Skeletal muscle satellite cell (primary cell): Measurements from ENCODE around the gene YPEL1.
A peak's percentile ranks its signal among the peaks of the same experiment; 100 is the strongest.

Source experiments
- H3K27me3 ChIP-seq: 2 replicates; pipeline ENCODE4 v1.7.0; 2013; ENCODE audit warnings: low read length; ENCODE audit not compliant: control insufficient read depth, insufficient read depth
- H3K36me3 ChIP-seq: 2 replicates; pipeline ENCODE4 v1.7.0; 2013; ENCODE audit warnings: mild to moderate bottlenecking, control low read depth, low read length; ENCODE audit not compliant: insufficient read depth
- H3K4me1 ChIP-seq: 2 replicates; pipeline ENCODE4 v1.7.0; 2013; ENCODE audit warnings: low read length; ENCODE audit not compliant: control insufficient read depth, insufficient read depth
- H3K4me2 ChIP-seq: 2 replicates; pipeline ENCODE4 v1.7.0; 2013; ENCODE audit warnings: mild to moderate bottlenecking, low read length
- H3K4me3 ChIP-seq: 2 replicates; pipeline ENCODE4 v1.7.0; 2013; ENCODE audit warnings: low read length
- H3K9ac ChIP-seq: 2 replicates; pipeline ENCODE4 v1.7.0; 2013; ENCODE audit warnings: mild to moderate bottlenecking, low read depth, low read length, moderate library complexity
- H3K9me3 ChIP-seq: replicated peaks from 2 replicates; pipeline ENCODE4 v1.7.0; 2013; ENCODE audit warnings: mild to moderate bottlenecking, control low read depth, low read length

The YPEL1 gene

DNA sequence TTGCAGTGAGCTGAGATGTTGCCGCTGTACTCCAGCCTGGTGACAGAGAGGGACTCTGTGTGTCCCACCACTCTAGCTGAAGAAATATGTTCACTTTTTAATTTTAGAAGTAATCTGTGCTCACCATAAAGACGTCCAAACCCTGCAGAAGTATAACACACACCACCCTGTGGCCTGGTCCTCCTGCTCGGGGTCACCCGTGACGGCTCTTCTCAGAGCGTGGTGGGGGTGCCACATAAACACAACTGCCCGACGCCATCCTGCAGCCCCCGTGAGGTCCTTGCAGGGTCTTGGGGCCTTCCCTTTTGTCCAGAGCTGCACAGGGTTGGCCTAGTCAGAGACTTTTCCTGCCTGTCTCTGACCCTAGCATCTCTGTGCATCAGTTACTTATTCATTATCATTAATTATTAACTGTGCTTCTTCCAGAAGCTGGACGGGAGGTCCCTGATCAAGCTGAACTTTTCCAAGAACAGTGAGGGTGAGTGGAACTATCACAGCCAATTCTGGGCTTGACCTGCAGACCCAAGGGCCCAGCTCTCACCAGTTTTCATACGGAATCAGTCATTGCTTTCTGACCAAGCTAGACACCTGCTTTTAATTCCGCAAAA lies 60.9 kb downstream of the YPEL1 start:
- Histone ChIP-seq H3K4me2 (no peak overlapping the region), H3K36me3 (peaks cover 46% of the 10 kb centered on the region), H3K4me3 (no peak overlapping the region), H3K9me3 (no peaks in the 10 kb centered on the region), H3K4me1 (no peaks in the 10 kb centered on the region), H3K9ac (no peak overlapping the region), H3K27me3 (no peaks in the 10 kb centered on the region)

DNA sequence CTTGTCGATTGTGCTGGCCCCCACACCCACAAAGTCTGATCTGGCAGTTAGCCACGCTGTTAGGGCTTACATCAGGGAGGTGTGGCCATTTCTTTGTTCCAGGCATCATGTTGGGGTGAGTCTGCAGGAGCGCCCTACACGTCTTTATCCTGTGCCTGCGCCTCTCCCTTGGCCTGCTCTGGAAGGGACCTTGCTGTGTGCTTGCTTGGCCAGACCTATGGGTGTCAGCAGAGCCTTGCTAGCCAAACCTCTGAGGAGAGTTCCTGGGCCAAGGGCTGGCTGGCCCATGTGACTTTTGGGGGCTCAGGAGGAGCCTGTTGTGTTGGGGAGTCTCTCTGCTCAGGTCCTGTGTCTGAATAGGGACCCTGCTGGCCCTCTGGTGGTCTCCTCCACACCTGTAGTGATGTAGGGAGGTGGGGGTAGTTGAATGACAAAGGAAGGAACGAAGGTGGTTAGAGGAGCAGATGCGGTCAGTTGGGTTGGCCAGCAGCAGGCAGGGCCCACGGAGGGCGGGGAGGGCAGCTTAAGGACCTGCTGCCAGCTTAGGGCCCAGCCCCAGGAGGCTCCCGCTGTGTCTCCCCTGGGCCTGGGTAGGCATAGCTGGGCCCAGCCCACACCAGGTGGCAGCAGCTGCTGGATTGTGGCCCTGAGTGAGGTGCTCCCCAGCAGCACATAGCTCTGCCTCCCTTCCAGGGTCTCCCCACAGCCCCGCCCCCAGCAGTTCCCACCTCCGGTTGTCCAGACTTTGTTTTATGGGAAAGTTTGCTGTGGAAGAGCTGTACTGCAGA lies 61.9 kb downstream of the YPEL1 start:
- Histone ChIP-seq H3K9ac (no peak overlapping the region), H3K4me3 (no peak overlapping the region), H3K4me1 (no peaks in the 10 kb centered on the region), H3K36me3 (peaks cover 46% of the 10 kb centered on the region), H3K4me2 (no peak overlapping the region), H3K9me3 (no peaks in the 10 kb centered on the region), H3K27me3 (no peaks in the 10 kb centered on the region)

DNA sequence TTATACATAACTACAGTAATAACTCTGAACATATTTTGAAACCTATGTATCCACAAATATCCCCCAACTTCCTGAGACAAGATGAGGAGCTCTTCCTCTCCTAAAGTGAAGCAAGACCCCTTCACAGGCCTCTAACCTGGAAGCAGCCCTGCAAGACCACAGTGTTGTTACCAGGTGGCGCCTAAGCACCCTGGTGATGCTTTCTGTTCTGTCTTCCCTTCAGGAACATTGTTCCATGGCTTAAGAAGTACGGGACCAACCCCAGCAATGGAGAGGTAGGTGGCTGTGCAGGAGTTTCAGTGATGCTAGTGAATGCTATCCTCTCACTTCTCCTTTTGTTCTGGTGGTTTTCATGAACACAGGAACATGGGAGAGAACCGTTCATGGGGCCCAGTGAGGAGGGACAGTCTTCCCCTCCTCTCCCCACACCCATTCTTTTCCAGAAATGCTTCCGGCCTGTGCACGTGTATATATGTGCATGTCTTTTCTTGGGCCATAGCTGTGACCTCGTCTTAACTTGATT lies 63.4 kb downstream of the YPEL1 start:
- Histone ChIP-seq H3K27me3 (no peaks in the 10 kb centered on the region), H3K4me1 (no peaks in the 10 kb centered on the region), H3K4me2 (no peak overlapping the region), H3K36me3 (peaks cover 46% of the 10 kb centered on the region), H3K4me3 (no peak overlapping the region), H3K9me3 (no peaks in the 10 kb centered on the region), H3K9ac (no peak overlapping the region)

DNA sequence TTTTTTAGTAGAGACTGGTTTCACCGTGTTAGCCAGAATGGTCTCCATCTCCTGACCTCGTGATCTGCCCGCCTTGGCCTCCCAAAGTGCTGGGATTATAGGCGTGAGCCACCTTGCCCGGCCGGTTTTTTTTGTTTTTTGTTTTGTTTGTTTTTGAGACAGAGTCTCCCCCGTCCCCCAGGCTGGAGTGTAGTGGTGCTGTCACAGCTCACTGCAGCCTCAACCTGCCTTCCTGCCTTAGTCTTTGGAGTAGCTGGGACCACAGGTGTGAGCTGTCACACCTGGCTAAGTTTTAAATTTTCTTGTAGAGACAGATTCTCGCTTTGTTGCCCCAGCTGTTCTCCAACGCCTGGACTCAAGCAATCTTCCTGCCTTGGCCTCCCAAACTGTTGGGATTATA lies 66.6 kb downstream of the YPEL1 start:
- Histone ChIP-seq H3K4me3 (no peak overlapping the region), H3K36me3 (peaks cover 29% of the 10 kb centered on the region)

DNA sequence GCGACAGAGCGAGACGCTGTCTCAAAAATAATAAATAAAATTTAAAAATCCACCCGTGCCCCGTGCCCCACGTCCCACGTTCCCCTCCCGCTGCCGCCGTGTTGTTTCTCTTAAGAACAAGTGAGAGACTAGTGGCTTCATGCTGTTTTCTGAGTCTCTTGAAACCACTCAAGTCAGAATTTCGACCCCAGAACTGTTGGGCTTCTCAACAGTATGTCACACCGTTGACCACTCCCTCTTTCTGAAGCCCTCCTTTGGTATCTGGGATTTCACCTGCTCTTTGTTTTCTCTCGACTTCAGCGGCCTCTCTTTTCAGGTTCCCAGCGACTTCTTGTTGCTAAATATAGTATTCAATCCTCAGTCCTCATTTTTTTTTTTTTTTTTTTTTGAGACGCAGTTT lies 68.8 kb downstream of the YPEL1 start:
- Histone ChIP-seq H3K36me3 (peaks cover 9% of the 10 kb centered on the region), H3K27me3 (no peaks in the 10 kb centered on the region), H3K4me2 (peak overlapping the region; percentile 98), H3K9me3 (no peaks in the 10 kb centered on the region), H3K4me3 (peak overlapping the region; percentile 96), H3K4me1 (peaks cover 3% of the 10 kb centered on the region), H3K9ac (peak overlapping the region; percentile 88)

More for the DNA sequence above, 66.6 kb downstream of the YPEL1 start:
- peaks cover 3% of the 10 kb centered on the region for H3K4me1 ChIP-seq
- no peak overlapping the region for H3K4me2 ChIP-seq
- no peaks in the 10 kb centered on the region for H3K9me3 ChIP-seq
- H3K9ac ChIP-seq, result no peak overlapping the region
- no peaks in the 10 kb centered on the region for H3K27me3 ChIP-seq

DNA sequence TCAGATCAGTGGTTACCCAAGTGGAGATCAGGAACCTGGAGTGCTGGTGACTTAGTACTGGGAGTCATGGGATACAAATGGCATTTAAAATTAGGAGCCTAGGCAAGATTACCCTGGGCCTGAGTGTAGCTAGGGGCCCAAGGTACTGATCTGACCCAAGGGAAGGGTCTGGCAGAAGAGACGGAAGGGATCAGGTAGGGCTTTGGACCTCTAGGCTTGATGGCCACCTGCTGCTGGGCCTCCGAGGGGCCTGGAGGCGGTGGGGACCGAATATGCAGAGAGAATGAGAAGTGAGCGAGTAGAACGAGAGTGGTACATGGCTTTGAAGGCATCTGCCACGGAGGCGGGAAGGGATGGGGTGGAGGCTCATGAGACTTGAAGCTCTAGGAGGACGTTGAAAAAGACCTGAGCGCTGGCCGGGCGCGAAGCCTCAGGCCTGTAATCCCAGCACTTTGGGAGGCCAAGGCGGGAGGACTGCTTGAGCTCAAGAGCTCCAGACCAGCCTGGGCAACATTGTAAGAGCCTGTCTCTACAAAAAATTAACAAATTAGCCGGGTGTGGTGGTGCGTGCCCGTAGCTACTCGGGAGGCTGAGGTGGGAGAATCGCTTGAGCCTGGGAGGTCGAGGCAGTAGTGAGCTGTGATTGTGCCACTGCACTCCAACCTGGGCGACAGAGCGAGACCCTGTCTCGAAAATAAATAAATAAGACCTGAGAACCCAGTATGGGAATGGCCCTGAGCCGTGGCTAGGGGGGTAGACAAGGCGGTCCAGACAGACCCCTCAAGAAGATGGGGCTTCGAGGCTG lies 70.3 kb downstream of the YPEL1 start:
- Histone ChIP-seq H3K36me3 (no peaks in the 10 kb centered on the region), H3K4me1 (peaks cover 3% of the 10 kb centered on the region), H3K4me3 (peak overlapping the region; percentile 96), H3K9ac (peak overlapping the region; percentile 88), H3K27me3 (no peaks in the 10 kb centered on the region), H3K4me2 (peak overlapping the region; percentile 98), H3K9me3 (no peaks in the 10 kb centered on the region)

DNA sequence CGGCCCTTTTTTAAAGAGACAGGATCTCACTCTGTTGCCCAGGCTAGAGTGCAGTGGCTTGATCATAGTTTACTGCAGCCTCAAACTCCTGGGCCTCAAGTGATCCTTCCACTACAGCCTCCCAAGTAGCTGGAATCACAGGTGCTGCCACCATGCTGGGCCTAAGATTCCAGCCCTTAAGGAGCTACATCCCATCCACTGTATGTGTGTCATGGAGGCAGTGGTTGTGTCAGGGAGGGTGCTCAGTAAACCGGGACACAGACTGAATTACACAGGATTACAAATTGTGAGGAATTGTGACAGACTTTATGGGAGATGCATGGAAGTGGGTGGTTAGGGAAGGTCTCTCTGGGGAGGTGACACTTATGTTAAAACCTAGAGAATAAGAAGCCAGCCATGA lies 71.9 kb downstream of the YPEL1 start:
- Histone ChIP-seq H3K36me3 (no peaks in the 10 kb centered on the region), H3K27me3 (no peaks in the 10 kb centered on the region), H3K4me2 (no peak overlapping the region), H3K9ac (no peak overlapping the region), H3K4me3 (no peak overlapping the region), H3K4me1 (peaks cover 3% of the 10 kb centered on the region), H3K9me3 (no peaks in the 10 kb centered on the region)

DNA sequence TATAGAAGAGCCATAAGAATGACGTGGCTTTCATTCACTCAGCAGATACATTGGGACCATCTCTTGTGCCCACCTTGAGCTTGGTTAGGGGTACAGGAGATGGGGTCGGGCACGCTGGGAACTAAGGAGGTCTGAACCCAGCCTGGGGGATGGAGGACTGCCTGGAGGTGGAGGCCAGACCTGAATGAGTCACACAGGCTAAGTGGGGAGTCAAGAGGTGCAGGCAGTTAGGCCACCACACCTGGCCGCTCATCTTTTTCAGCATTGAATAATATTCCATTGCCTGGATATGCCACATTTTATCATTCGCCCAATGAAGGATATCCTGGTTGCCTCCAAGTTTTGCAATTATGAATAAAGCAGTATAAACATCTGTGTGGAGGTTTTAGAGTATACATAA lies 73.6 kb downstream of the YPEL1 start:
- Histone ChIP-seq H3K9ac (no peak overlapping the region), H3K4me3 (no peak overlapping the region), H3K27me3 (no peaks in the 10 kb centered on the region), H3K9me3 (no peaks in the 10 kb centered on the region), H3K4me1 (peaks cover 11% of the 10 kb centered on the region), H3K4me2 (no peak overlapping the region), H3K36me3 (no peaks in the 10 kb centered on the region)

DNA sequence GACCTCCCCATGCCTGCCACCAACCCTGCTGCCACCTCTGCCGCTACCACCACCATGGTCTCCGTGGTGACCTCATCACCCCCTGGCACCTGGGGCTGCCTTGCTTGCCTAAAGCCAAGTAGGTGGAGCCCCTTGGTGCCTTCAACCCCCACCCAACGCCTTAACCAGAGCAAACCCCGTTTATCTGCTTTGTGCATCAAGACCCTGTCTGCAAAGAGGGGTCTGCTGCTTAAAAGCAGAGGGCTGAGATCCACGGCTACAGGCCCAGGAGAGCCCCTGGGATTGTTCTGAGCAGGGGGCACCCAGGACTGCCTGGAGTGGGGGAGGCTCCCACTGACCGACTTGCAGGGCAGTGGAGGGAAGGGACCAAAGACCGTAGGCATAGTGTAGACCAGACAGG lies 74.7 kb downstream of the YPEL1 start:
- Histone ChIP-seq H3K4me3 (no peak overlapping the region), H3K36me3 (no peaks in the 10 kb centered on the region), H3K27me3 (no peaks in the 10 kb centered on the region), H3K4me2 (no peak overlapping the region), H3K4me1 (peaks cover 11% of the 10 kb centered on the region), H3K9ac (no peak overlapping the region), H3K9me3 (no peaks in the 10 kb centered on the region)

DNA sequence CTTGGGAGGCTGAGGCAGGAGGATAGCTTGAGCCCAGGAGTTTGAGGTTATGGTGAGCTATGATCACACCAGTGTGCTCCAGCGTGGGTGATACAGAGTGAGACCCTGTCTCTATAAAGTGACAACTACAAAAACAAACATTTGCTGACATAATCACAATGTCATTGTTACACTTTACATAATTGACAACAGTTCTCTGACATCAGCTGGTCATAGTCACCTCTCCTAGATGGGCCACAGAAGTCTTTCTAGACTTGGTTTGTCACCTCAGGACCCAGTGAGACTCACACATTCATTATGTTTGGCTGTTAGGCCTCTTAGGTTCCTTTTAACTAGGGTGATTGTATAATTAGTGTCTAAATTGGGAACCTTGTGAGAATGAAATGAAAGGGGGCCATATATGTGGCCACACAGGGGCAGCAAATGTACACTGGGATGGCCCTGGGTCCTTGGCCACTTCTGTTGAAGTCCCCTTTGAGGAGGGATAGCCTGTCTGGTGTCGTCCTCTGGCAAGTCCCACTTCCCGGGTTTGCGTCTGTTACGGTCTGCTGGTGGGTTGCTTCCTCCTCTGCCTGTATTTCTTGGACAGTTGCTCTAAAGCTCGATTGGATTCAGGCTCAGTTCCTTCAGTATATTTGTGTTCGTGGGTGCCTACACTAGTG lies 75.6 kb downstream of the YPEL1 start:
- no peak overlapping the region for H3K9ac ChIP-seq
- no peaks in the 10 kb centered on the region for H3K36me3 ChIP-seq
- H3K4me3 ChIP-seq, result no peak overlapping the region
- H3K9me3 ChIP-seq, result no peaks in the 10 kb centered on the region
- H3K27me3 ChIP-seq, result no peaks in the 10 kb centered on the region
- peaks cover 8% of the 10 kb centered on the region for H3K4me1 ChIP-seq
- H3K4me2 ChIP-seq, result no peak overlapping the region
